SK-N-SH (cell line): ENCODE results near the gene HCN4. TPM values are rescaled to one million over a fixed set of nuclear protein-coding genes. Genes with fewer than 3 reads are reported as not detected.

Experiments used
- CTCF ChIA-PET: fragments of 300-600, 350-600 bp; formaldehyde crosslinking; extraction: SDS; loops from one replicate; lab custom pipeline; 2021; lab: Yijun Ruan, JAX
- POLR2A ChIA-PET: fragments of 350-600 bp; sonication (Branson Sonifier 250); formaldehyde crosslinking; extraction: SDS; loops from one replicate; lab custom pipeline; 2020; ENCODE audit warnings: antibody characterized with exemption, inconsistent platforms; lab: Yijun Ruan, JAX
- DNase-seq: peaks from one replicate; pipeline ENCODE4 v3.0.0; 2012
- H2AFZ ChIP-seq: fragments of 200-600 bp; sonication (generic); 2 replicates; pipeline ENCODE4 v1.8.1; 2016; ENCODE audit warnings: antibody characterized with exemption, mild to moderate bottlenecking, low read depth
- H3F3A ChIP-seq: fragments of 200-600 bp; sonication (generic); replicated peaks from 2 replicates; pipeline ENCODE3; 2016; ENCODE audit warnings: antibody characterized with exemption, mild to moderate bottlenecking; ENCODE audit not compliant: insufficient read depth
- H3K27ac ChIP-seq, 2 experiments: fragments of 200-500 bp in 1 of 2; fragments of 200-600 bp in 1 of 2; sonication (Bioruptor generic) in 1 of 2; sonication (generic), shearing (Covaris generic) in 1 of 2; 2 replicates each; pipeline versions ENCODE4 v1.5.1 to v1.6.1; 2014 to 2016; ENCODE audit warnings: low read depth in 2 of 2, inconsistent platforms in 1 of 2, low read length in 1 of 2, mild to moderate bottlenecking in 1 of 2, mixed read lengths in 1 of 2
- H3K27me3 ChIP-seq: fragments of 200-600 bp; sonication (generic), shearing (Covaris generic); 2 replicates; pipeline ENCODE4 v1.6.1; 2016; ENCODE audit warnings: mixed run types; ENCODE audit not compliant: insufficient read depth
- H3K36me3 ChIP-seq, 2 experiments: fragments of 200-500 bp in 1 of 2; fragments of 200-600 bp in 1 of 2; sonication (Bioruptor generic) in 1 of 2; sonication (generic) in 1 of 2; replicated peaks in 1 of 2; 2 replicates each; pipeline versions ENCODE3 to v1.5.1; 2014 to 2016; ENCODE audit warnings: low read length in 1 of 2, mild to moderate bottlenecking in 1 of 2; ENCODE audit not compliant: insufficient read depth in 2 of 2, control insufficient read depth in 1 of 2
- H3K4me1 ChIP-seq, 2 experiments: fragments of 200-500 bp in 1 of 2; fragments of 200-600 bp in 1 of 2; sonication (Bioruptor generic) in 1 of 2; sonication (generic), shearing (Covaris generic) in 1 of 2; 2 replicates each; pipeline versions ENCODE4 v1.5.1 to v1.6.1; 2014 to 2016; ENCODE audit warnings: low read depth in 1 of 2, low read length in 1 of 2, mixed run types in 1 of 2; ENCODE audit not compliant: insufficient read depth in 2 of 2, control insufficient read depth in 1 of 2
- H3K4me2 ChIP-seq: fragments of 200-600 bp; sonication (generic), shearing (Covaris generic); 2 replicates; pipeline ENCODE4 v1.6.1; 2017; ENCODE audit warnings: mixed run types
- H3K4me3 ChIP-seq, 2 experiments: fragments of 200-500 bp in 1 of 2; fragments of 200-600 bp in 1 of 2; sonication (Bioruptor generic) in 1 of 2; sonication (generic), shearing (Covaris generic) in 1 of 2; 2 replicates each; pipeline versions ENCODE4 v1.5.1 to v1.8.1; 2014 to 2016; ENCODE audit warnings: low read depth in 2 of 2, inconsistent platforms in 1 of 2, low read length in 1 of 2, mild to moderate bottlenecking in 1 of 2, mixed read lengths in 1 of 2, moderate library complexity in 1 of 2
- H3K79me2 ChIP-seq: fragments of 200-600 bp; sonication (generic); 2 replicates; pipeline ENCODE4 v1.8.1; 2017; ENCODE audit warnings: mild to moderate bottlenecking; ENCODE audit not compliant: insufficient read depth
- H3K9ac ChIP-seq: fragments of 200-600 bp; sonication (generic); 2 replicates; pipeline ENCODE4 v1.6.1; 2017; ENCODE audit warnings: mixed run types
- H3K9me2 ChIP-seq: fragments of 200-600 bp; sonication (generic); 2 replicates; pipeline ENCODE4 v1.6.1; 2017; ENCODE audit warnings: mixed run types
- H3K9me3 ChIP-seq: fragments of 200-600 bp; sonication (generic); 2 replicates; pipeline ENCODE4 v1.6.1; 2017; ENCODE audit warnings: mixed run types, mild to moderate bottlenecking, moderate library complexity
- H4K20me1 ChIP-seq: fragments of 200-600 bp; sonication (generic); 2 replicates; pipeline ENCODE4 v1.6.1; 2017; ENCODE audit warnings: mild to moderate bottlenecking, mixed run types; ENCODE audit not compliant: insufficient read depth
- CHD2 ChIP-seq: fragments of 150-350 bp; IDR thresholded peaks from 2 replicates; pipeline ENCODE4 v1.6.1; 2018; ENCODE audit warnings: low read length; ENCODE audit not compliant: partially characterized antibody
- ELF1 ChIP-seq: IDR thresholded peaks from 2 replicates; pipeline ENCODE4 v1.4.0; 2012
- EP300 ChIP-seq, 2 experiments: IDR thresholded peaks; 2 replicates each; pipeline versions ENCODE4 v1.4.0 to v1.6.1; 2012; ENCODE audit warnings: borderline replicate concordance in 1 of 2, low read depth in 1 of 2, low read length in 1 of 2
- EZH2phosphoT487 ChIP-seq: fragments of 200-600 bp; sonication (generic); IDR thresholded peaks from 2 replicates; pipeline ENCODE4 v1.6.1; 2017; ENCODE audit warnings: low read depth, mixed run types, mild to moderate bottlenecking, antibody characterized with exemption, moderate library complexity, borderline replicate concordance
- FOSL2 ChIP-seq: IDR thresholded peaks from 2 replicates; pipeline ENCODE4 v1.4.0; 2012; ENCODE audit warnings: low read depth, mild to moderate bottlenecking, moderate library complexity, borderline replicate concordance
- IRF3 ChIP-seq: fragments of 150-350 bp; IDR thresholded peaks from 2 replicates; pipeline ENCODE4 v1.6.1; 2016; ENCODE audit warnings: mild to moderate bottlenecking, low read depth, low read length
- MAX ChIP-seq: IDR thresholded peaks from 2 replicates; pipeline ENCODE4 v1.4.0; 2012; ENCODE audit warnings: low read depth
- MXI1 ChIP-seq: IDR thresholded peaks from 2 replicates; pipeline ENCODE4 v1.6.1; 2012; ENCODE audit warnings: mild to moderate bottlenecking, low read depth, low read length, improper control_type of control experiment
- NRF1 ChIP-seq: IDR thresholded peaks from 2 replicates; pipeline ENCODE4 v1.6.1; 2012; ENCODE audit warnings: low read depth, mild to moderate bottlenecking, low read length
- RCOR1 ChIP-seq: fragments of 150-350 bp; IDR thresholded peaks from 2 replicates; pipeline ENCODE4 v1.6.1; 2017; ENCODE audit warnings: antibody characterized with exemption, low read length
- RXRA ChIP-seq: IDR thresholded peaks from 2 replicates; pipeline ENCODE4 v1.4.0; 2012; ENCODE audit warnings: low read depth, mild to moderate bottlenecking, borderline replicate concordance
- SIN3A ChIP-seq: IDR thresholded peaks from 2 replicates; pipeline ENCODE4 v1.6.1; 2012; ENCODE audit warnings: low read depth, mild to moderate bottlenecking, low read length, moderate library complexity, borderline replicate concordance
- TCF12 ChIP-seq: IDR thresholded peaks from 2 replicates; pipeline ENCODE4 v1.4.0; 2012
- TEAD4 ChIP-seq: IDR thresholded peaks from 2 replicates; pipeline ENCODE4 v1.4.0; 2012; ENCODE audit warnings: mild to moderate bottlenecking, borderline replicate concordance; ENCODE audit not compliant: insufficient read depth
- YY1 ChIP-seq: IDR thresholded peaks from 2 replicates; pipeline ENCODE4 v1.4.0; 2012; ENCODE audit warnings: low read depth, mild to moderate bottlenecking
- ZBTB33 ChIP-seq: IDR thresholded peaks from 2 replicates; pipeline ENCODE4 v1.4.0; 2012; ENCODE audit warnings: low read depth, borderline replicate concordance
- WGBS: methylation state at CpG from one replicate; pipeline ENCODE4 v1.1.6; 2017; ENCODE audit warnings: low lambda C conversion rate; 5-methylcytosine and 5-hydroxymethylcytosine counted together
- polyA plus RNA-seq, 3 experiments: library from polyadenylated mRNA; depleted of rRNA; stranded (reverse); fragments of >200 nt; gene quantifications; 2 replicates each; pipeline ENCODE4 v1.2.3, GENCODE V29; 2012
- TF ChIP-seq, protein P1 (sequence below): IDR thresholded peaks from 2 replicates; pipeline ENCODE4 v1.4.0; 2012; ENCODE audit warnings: low read depth, borderline replicate concordance
- TF ChIP-seq, protein P2 (sequence below): IDR thresholded peaks from 2 replicates; pipeline ENCODE4 v1.6.1; 2012; ENCODE audit warnings: mild to moderate bottlenecking, low read depth, low read length, moderate library complexity
- TF ChIP-seq, protein P3 (sequence below): IDR thresholded peaks from 2 replicates; pipeline ENCODE4; 2012
- TF ChIP-seq, protein P4 (sequence below): fragments of 150-350 bp; IDR thresholded peaks from 2 replicates; pipeline ENCODE4 v1.6.1; 2017; ENCODE audit warnings: antibody characterized with exemption, low read length, low read depth, borderline replicate concordance

Gene HCN4
- polyA plus RNA-seq, 1 of the 3 experiments (the other 2 are of a cell fraction) = not detected

DNA sequence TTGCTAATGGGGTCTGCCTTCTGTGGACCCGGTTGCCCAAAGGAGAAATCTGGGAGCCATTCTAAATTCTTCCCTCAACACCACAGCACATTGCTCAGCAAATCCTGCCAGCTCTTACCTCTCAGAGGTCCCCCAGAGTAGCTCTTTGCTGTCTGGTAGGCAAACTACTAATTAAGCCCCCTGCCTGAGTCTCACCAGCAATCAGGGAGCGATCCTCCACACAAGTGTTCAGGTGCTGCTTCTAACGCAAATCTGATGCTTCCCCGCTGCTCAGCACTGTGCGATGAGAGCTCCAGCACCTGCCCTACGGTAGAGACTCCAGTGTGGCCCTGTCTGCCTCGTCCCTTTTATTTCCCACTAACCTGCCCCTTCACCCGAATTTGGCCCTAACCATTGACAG is 60.5 kb downstream of the HCN4 start:
- no peaks in the 10 kb centered on the region for H3K79me2 ChIP-seq
- no peak overlapping the region for H3K27ac ChIP-seq
- TF ChIP-seq ZBTB33 = no peak
- TF ChIP-seq, protein P1, sequence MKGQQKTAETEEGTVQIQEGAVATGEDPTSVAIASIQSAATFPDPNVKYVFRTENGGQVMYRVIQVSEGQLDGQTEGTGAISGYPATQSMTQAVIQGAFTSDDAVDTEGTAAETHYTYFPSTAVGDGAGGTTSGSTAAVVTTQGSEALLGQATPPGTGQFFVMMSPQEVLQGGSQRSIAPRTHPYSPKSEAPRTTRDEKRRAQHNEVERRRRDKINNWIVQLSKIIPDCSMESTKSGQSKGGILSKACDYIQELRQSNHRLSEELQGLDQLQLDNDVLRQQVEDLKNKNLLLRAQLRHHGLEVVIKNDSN = no peak
- no peak for TF ChIP-seq TCF12
- TF ChIP-seq FOSL2 = no peak
- TF ChIP-seq RCOR1 = no peak
- TF ChIP-seq CHD2 = no peak
- TF ChIP-seq, protein P2, sequence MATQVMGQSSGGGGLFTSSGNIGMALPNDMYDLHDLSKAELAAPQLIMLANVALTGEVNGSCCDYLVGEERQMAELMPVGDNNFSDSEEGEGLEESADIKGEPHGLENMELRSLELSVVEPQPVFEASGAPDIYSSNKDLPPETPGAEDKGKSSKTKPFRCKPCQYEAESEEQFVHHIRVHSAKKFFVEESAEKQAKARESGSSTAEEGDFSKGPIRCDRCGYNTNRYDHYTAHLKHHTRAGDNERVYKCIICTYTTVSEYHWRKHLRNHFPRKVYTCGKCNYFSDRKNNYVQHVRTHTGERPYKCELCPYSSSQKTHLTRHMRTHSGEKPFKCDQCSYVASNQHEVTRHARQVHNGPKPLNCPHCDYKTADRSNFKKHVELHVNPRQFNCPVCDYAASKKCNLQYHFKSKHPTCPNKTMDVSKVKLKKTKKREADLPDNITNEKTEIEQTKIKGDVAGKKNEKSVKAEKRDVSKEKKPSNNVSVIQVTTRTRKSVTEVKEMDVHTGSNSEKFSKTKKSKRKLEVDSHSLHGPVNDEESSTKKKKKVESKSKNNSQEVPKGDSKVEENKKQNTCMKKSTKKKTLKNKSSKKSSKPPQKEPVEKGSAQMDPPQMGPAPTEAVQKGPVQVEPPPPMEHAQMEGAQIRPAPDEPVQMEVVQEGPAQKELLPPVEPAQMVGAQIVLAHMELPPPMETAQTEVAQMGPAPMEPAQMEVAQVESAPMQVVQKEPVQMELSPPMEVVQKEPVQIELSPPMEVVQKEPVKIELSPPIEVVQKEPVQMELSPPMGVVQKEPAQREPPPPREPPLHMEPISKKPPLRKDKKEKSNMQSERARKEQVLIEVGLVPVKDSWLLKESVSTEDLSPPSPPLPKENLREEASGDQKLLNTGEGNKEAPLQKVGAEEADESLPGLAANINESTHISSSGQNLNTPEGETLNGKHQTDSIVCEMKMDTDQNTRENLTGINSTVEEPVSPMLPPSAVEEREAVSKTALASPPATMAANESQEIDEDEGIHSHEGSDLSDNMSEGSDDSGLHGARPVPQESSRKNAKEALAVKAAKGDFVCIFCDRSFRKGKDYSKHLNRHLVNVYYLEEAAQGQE = no peak
- no peak for TF ChIP-seq ELF1
- TF ChIP-seq TEAD4 = no peak
- TF ChIP-seq, protein P3, sequence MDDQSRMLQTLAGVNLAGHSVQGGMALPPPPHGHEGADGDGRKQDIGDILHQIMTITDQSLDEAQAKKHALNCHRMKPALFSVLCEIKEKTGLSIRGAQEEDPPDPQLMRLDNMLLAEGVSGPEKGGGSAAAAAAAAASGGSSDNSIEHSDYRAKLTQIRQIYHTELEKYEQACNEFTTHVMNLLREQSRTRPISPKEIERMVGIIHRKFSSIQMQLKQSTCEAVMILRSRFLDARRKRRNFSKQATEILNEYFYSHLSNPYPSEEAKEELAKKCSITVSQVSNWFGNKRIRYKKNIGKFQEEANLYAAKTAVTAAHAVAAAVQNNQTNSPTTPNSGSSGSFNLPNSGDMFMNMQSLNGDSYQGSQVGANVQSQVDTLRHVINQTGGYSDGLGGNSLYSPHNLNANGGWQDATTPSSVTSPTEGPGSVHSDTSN = no peak
- no peak for TF ChIP-seq RXRA
- no peak for TF ChIP-seq EZH2phosphoT487
- TF ChIP-seq, protein P4, sequence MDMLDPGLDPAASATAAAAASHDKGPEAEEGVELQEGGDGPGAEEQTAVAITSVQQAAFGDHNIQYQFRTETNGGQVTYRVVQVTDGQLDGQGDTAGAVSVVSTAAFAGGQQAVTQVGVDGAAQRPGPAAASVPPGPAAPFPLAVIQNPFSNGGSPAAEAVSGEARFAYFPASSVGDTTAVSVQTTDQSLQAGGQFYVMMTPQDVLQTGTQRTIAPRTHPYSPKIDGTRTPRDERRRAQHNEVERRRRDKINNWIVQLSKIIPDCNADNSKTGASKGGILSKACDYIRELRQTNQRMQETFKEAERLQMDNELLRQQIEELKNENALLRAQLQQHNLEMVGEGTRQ = no peak
- no peak for TF ChIP-seq EP300 (IDR thresholded peaks at IDR 0.05; ENCODE audit: borderline replicate concordance in 1 of 2, low read depth in 1 of 2, low read length in 1 of 2)
- TF ChIP-seq NRF1 = no peak
- no peak for TF ChIP-seq MXI1
- no peak for TF ChIP-seq IRF3
- no peak for TF ChIP-seq SIN3A
- no peak for TF ChIP-seq MAX
- no peak for TF ChIP-seq YY1
- no peak overlapping the region for H2AFZ ChIP-seq
- peaks cover 0 to 8% of the 10 kb centered on the region in 2 experiments; a peak in 1 of 4 replicates for H3K4me1 ChIP-seq
- no peak overlapping the region for H3K9ac ChIP-seq
- H3K4me2 ChIP-seq = no peak overlapping the region
- CTCF ChIA-PET = interaction anchor here (0.7 to 3.4 kb wide), 7 partner anchors 11 to 391 kb away, joined by 3 to 26 read pairs (median 5); no protein-coding TSS in a partner anchor
- DNase-seq = no peak
- H3K4me3 ChIP-seq = no peak overlapping the region
- H3K27me3 ChIP-seq = no peaks in the 10 kb centered on the region
- H4K20me1 ChIP-seq = no peaks in the 10 kb centered on the region
- H3K9me2 ChIP-seq = no peaks in the 10 kb centered on the region
- H3F3A ChIP-seq = no peaks in the 10 kb centered on the region
- no peaks in the 10 kb centered on the region for H3K9me3 ChIP-seq
- peaks cover 0 to 6% of the 10 kb centered on the region in 2 experiments for H3K36me3 ChIP-seq
- WGBS = 91% methylated on average over 7 of the region's 8 CpGs
- POLR2A ChIA-PET = no interaction called here
